ENCODE results near the gene TIMP1.
"Not testable (repeated sequence)": the region's sequence is repeated elsewhere in the genome, so short reads cannot be mapped to it uniquely, and the experiment has no call there.

The TIMP1 gene

GRCh38 chrX:47596256-47596655, 14.0 kb downstream of the TIMP1 start:
- no peak for DNase-seq (ENCODE audit: extremely low read depth, low read depth)
- no peak overlapping the region for H3K4me3 ChIP-seq (replicated peaks; ENCODE audit: low read depth, low read length)
- TF ChIP-seq CTCF (IDR thresholded peaks at IDR 0.05; ENCODE audit: low read depth, low read length, missing control alignments) = no peak

- no peak overlapping the region for H3K4me3 ChIP-seq (replicated peaks; ENCODE audit: low read depth, low read length)
- no peak for DNase-seq (ENCODE audit: extremely low read depth, low read depth)
- TF ChIP-seq CTCF (IDR thresholded peaks at IDR 0.05; ENCODE audit: low read depth, low read length, missing control alignments) = no peak
These were observed 15.0 kb downstream of the TIMP1 start for GRCh38 chrX:47597222-47597621.

GRCh38 chrX:47603125-47603524, 20.9 kb downstream of the TIMP1 start:
- not testable (repeated sequence) for H3K4me3 ChIP-seq (replicated peaks; ENCODE audit: low read depth, low read length); DNase-seq (ENCODE audit: extremely low read depth, low read depth)

GRCh38 chrX:47605024-47605423, 22.8 kb downstream of the TIMP1 start:
- DNase-seq (ENCODE audit: extremely low read depth, low read depth) = no peak
- no peak overlapping the region for H3K4me3 ChIP-seq (replicated peaks; ENCODE audit: low read depth, low read length)
- no peak for TF ChIP-seq CTCF (IDR thresholded peaks at IDR 0.05; ENCODE audit: low read depth, low read length, missing control alignments)

GRCh38 chrX:47607091-47607490, 24.9 kb downstream of the TIMP1 start:
- TF ChIP-seq CTCF (IDR thresholded peaks at IDR 0.05; ENCODE audit: low read depth, low read length, missing control alignments) = no peak
- DNase-seq (ENCODE audit: extremely low read depth, low read depth) = no peak

GRCh38 chrX:47608130-47608810, 26.0 kb downstream of the TIMP1 start:
- TF ChIP-seq CTCF (IDR thresholded peaks at IDR 0.05; ENCODE audit: low read depth, low read length, missing control alignments) = no peak
- H3K4me3 ChIP-seq (replicated peaks; ENCODE audit: low read depth, low read length) = no peak overlapping the region
- no peak for DNase-seq (ENCODE audit: extremely low read depth, low read depth)

More at GRCh38 chrX:47607091-47607490, 24.9 kb downstream of the TIMP1 start:
- no peak overlapping the region for H3K4me3 ChIP-seq (replicated peaks; ENCODE audit: low read depth, low read length)

GRCh38 chrX:47610511-47610910, 28.3 kb downstream of the TIMP1 start:
- H3K4me3 ChIP-seq (replicated peaks; ENCODE audit: low read depth, low read length) = no peak overlapping the region
- no peak for DNase-seq (ENCODE audit: extremely low read depth, low read depth)

More at GRCh38 chrX:47610511-47610910, 28.3 kb downstream of the TIMP1 start:
- no peak for TF ChIP-seq CTCF (IDR thresholded peaks at IDR 0.05; ENCODE audit: low read depth, low read length, missing control alignments)

Data from HFF-Myc (cell line).